Caco-2 (cell line): ENCODE data around the gene ATP5MC2. TPM values are rescaled to one million over a fixed set of nuclear protein-coding genes. Genes with fewer than 3 reads are reported as not detected.
"Not testable (repeated sequence)": the region's sequence is repeated elsewhere in the genome, so short reads cannot be mapped to it uniquely, and the experiment has no call there.

Source experiments
- BruUV-seq: library from RNA; stranded (reverse); fragments of 400-500 nt; replicated peaks from 2 replicates; lab custom pipeline; 2021; lab: Mats Ljungman, UMichigan
- CTCF ChIA-PET: fragments of 300-600 bp; sonication (Branson Sonifier 250); formaldehyde crosslinking; loops from one replicate; lab custom pipeline; 2022; ENCODE audit warnings: antibody characterized with exemption; lab: Charles Lee
- POLR2A ChIA-PET: fragments of 300-600 bp; sonication (Branson Sonifier 250); formaldehyde crosslinking; loops from one replicate; lab custom pipeline; 2022; ENCODE audit warnings: antibody characterized with exemption; lab: Charles Lee
- DNase-seq, 2 experiments: peaks; one replicate each; pipeline versions ENCODE4 v3.0.0 to v3.0.0-alpha.2; 2020 to 2022
- H3K27me3 ChIP-seq: replicated peaks from 2 replicates; pipeline ENCODE4 v1.6.0; 2011; ENCODE audit warnings: low read length; ENCODE audit not compliant: control insufficient read depth, insufficient read depth
- H3K36me3 ChIP-seq: 2 replicates; pipeline ENCODE4 v1.5.1; 2011; ENCODE audit warnings: low read length; ENCODE audit not compliant: control insufficient read depth, insufficient read depth
- H3K4me1 ChIP-seq: fragments of 250-450 bp; sonication (Bioruptor Pico); 2 replicates; pipeline ENCODE4 v1.5.1; 2020; ENCODE audit warnings: mild to moderate bottlenecking
- H3K4me3 ChIP-seq: 2 replicates; pipeline ENCODE4 v1.5.1; 2011; ENCODE audit warnings: low read depth, mild to moderate bottlenecking, control low read depth, low read length
- H3K9me3 ChIP-seq: fragments of 250-450 bp; sonication (Bioruptor Pico); 2 replicates; pipeline ENCODE4 v1.5.1; 2020; ENCODE audit warnings: mild to moderate bottlenecking, moderate library complexity
- H3K27ac Mint-ChIP-seq: one replicate; pipeline ENCODE4 v1.8.0; 2022; ENCODE audit warnings: mixed read lengths; ENCODE audit not compliant: unreplicated experiment
- H3K27me3 Mint-ChIP-seq: one replicate; pipeline ENCODE4 v1.8.0; 2022; ENCODE audit warnings: mixed read lengths; ENCODE audit not compliant: insufficient read depth, unreplicated experiment
- H3K36me3 Mint-ChIP-seq: one replicate; pipeline ENCODE4 v1.8.0; 2022; ENCODE audit warnings: mild to moderate bottlenecking, mixed read lengths; ENCODE audit not compliant: insufficient read depth, unreplicated experiment
- H3K4me1 Mint-ChIP-seq: one replicate; pipeline ENCODE4 v1.8.0; 2022; ENCODE audit warnings: low read depth, mixed read lengths; ENCODE audit not compliant: unreplicated experiment
- H3K4me3 Mint-ChIP-seq: one replicate; pipeline ENCODE4 v1.8.0; 2022; ENCODE audit warnings: mild to moderate bottlenecking, moderate library complexity, mixed read lengths; ENCODE audit not compliant: unreplicated experiment
- H3K9me3 Mint-ChIP-seq: one replicate; pipeline ENCODE4 v1.8.0; 2022; ENCODE audit warnings: mixed read lengths; ENCODE audit not compliant: unreplicated experiment
- CTCF ChIP-seq, 2 experiments: fragments of 200-600 bp in 1 of 2; IDR thresholded peaks; 1 replicate in 1 of 2; 2 replicates in 1 of 2; pipeline versions ENCODE4 v1.5.1 to v1.8.0; 2011 to 2022; ENCODE audit warnings: antibody characterized with exemption in 1 of 2, control low read depth in 1 of 2, inconsistent platforms in 1 of 2, low read depth in 1 of 2, low read length in 1 of 2, mild to moderate bottlenecking in 1 of 2, moderate library complexity in 1 of 2; ENCODE audit not compliant: insufficient read depth in 1 of 2, severe bottlenecking in 1 of 2, unreplicated experiment in 1 of 2
- intact Hi-C: fragments of 100-400 bp; cut with micrococcal nuclease; formaldehyde crosslinking; loops from one replicate; pipeline ENCODE4 v1.10.0; 2022; ENCODE audit not compliant: unreplicated experiment
- total RNA-seq: library from RNA; stranded (reverse); gene quantifications from 2 replicates; pipeline ENCODE4 v1.2.3, GENCODE V29; 2022

ATP5MC2 gene
- total RNA-seq, 1 experiment from 2014 or later, result 160 TPM

- Mint-ChIP-seq H3K9me3 (no peaks in the 10 kb centered on the region), H3K27me3 (no peaks in the 10 kb centered on the region), H3K27ac (no peak overlapping the region), H3K36me3 (peaks cover 24% of the 10 kb centered on the region), H3K4me1 (peaks cover 9% of the 10 kb centered on the region), H3K4me3 (no peak overlapping the region)
- no peak for DNase-seq
- ChIA-PET POLR2A (no interaction called here), CTCF (interaction anchor here (0.8 kb wide), 1 partner anchor 25 kb away, joined by 3 read pairs; no protein-coding TSS in a partner anchor)
- intact Hi-C loops, result no loop called here
- no peaks in the 10 kb centered on the region for H3K9me3 ChIP-seq
- H3K4me1 ChIP-seq, result peaks cover 15% of the 10 kb centered on the region
- TF ChIP-seq CTCF (IDR thresholded peaks at IDR 0.05; ENCODE audit: insufficient read depth in 1 of 2, low read depth in 1 of 2, low read length in 1 of 2, severe bottlenecking in 1 of 2, unreplicated experiment in 1 of 2), result no peak
- no peaks in the 10 kb centered on the region for H3K27me3 ChIP-seq
- H3K36me3 ChIP-seq, result no peaks in the 10 kb centered on the region; the same call in 1 of the 2 replicates
- H3K4me3 ChIP-seq, result no peak overlapping the region
- BruUV-seq, result no TSS peak
Observed at GRCh38 chr12:53720946-53721345, 45.1 kb upstream of the ATP5MC2 start.

GRCh38 chr12:53719649-53720048, 43.8 kb upstream of the ATP5MC2 start:
- no peaks in the 10 kb centered on the region for H3K27me3 Mint-ChIP-seq
- H3K27me3 ChIP-seq, result no peaks in the 10 kb centered on the region
- POLR2A ChIA-PET, result no interaction called here
- DNase-seq, result no peak
- intact Hi-C loops, result no loop called here
- H3K9me3 Mint-ChIP-seq, result no peaks in the 10 kb centered on the region
- peaks cover 14% of the 10 kb centered on the region for H3K36me3 Mint-ChIP-seq
- CTCF ChIA-PET, result interaction anchor here (1.1 kb wide), 1 partner anchor 17 kb away, joined by 3 read pairs; no protein-coding TSS in a partner anchor
- no peak for TF ChIP-seq CTCF (IDR thresholded peaks at IDR 0.05; ENCODE audit: insufficient read depth in 1 of 2, low read depth in 1 of 2, low read length in 1 of 2, severe bottlenecking in 1 of 2, unreplicated experiment in 1 of 2)
- H3K4me1 Mint-ChIP-seq, result no peaks in the 10 kb centered on the region
- H3K27ac Mint-ChIP-seq, result no peak overlapping the region
- no peak overlapping the region for H3K4me3 ChIP-seq
- no TSS peak for BruUV-seq
- H3K9me3 ChIP-seq, result no peaks in the 10 kb centered on the region
- H3K36me3 ChIP-seq, result no peaks in the 10 kb centered on the region; the same call in 1 of the 2 replicates
- H3K4me1 ChIP-seq, result peaks cover 2% of the 10 kb centered on the region; the same call in 1 of the 2 replicates
- no peak overlapping the region for H3K4me3 Mint-ChIP-seq

- H3K36me3 ChIP-seq, H3K27me3 Mint-ChIP-seq, H3K4me3 ChIP-seq, H3K9me3 ChIP-seq, H3K4me3 Mint-ChIP-seq, H3K9me3 Mint-ChIP-seq, H3K4me1 ChIP-seq, POLR2A ChIA-PET, CTCF ChIA-PET, intact Hi-C loops, DNase-seq, H3K27ac Mint-ChIP-seq, BruUV-seq, H3K27me3 ChIP-seq, H3K4me1 Mint-ChIP-seq: not testable (repeated sequence)
- H3K36me3 Mint-ChIP-seq, result peaks cover 14% of the 10 kb centered on the region
Observed at GRCh38 chr12:53718567-53718966, 42.7 kb upstream of the ATP5MC2 start.
